C4-2B (cell line): ENCODE measurements around the gene ANXA11.

Experiments
- H3K27ac ChIP-seq: fragments of 450-650 bp; 2 replicates; pipeline ENCODE4 v1.5.1; 2017
- ZFX ChIP-seq: fragments of 450-650 bp; IDR thresholded peaks from 2 replicates; pipeline ENCODE4 v1.6.1; 2017
- TF ChIP-seq, protein P1 (sequence below): fragments of 450-650 bp; conservative IDR thresholded peaks from 2 replicates; pipeline ENCODE4 v1.5.1; 2017; ENCODE audit warnings: mild to moderate bottlenecking

Gene ANXA11

DNA sequence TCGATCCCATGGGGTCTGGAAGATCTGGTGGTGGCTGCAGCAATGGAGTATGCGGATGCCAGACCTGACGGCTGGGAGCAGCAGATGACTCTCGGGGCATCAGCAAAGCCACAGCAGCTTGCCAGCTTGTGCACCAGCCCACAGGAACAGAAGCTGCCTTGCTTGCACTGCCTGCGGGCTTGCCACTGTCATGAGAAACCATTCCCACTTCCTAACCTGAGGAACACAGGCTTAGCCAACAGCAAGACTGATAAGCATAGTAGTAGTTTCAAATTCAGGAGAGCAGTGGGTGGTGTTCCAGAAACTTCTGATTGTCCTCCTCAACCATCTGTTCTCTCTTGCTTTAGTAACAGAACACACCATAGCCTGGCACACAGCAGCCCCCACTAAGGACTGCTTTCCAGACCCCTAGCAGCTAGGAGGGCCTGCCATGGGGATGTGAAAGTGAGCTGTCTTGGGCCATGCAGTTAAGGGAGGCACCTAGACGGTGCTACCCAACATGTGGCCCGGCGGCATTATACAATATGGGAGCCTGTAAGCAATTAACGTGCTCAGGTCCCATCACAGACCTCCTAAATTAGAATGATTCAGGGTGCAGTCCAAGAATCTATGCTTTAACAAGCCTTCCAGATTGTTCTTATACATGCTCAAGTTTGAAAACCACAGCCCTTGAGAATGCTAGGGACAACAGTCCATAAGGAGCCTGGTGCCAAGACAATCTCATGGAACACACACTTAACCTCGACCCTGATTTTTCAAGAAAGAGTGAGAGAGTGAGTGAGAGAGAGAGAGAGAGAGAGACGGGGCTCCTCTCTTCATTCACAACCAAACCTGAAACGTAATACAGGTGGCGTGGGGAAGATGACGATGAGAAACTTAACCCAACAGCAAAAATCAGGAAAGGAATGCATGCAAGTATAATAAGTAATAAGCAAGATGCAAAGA lies 7.1 kb downstream of the ANXA11 start:
- no peak overlapping the region for H3K27ac ChIP-seq
- no peak for TF ChIP-seq ZFX
- TF ChIP-seq, protein P1, sequence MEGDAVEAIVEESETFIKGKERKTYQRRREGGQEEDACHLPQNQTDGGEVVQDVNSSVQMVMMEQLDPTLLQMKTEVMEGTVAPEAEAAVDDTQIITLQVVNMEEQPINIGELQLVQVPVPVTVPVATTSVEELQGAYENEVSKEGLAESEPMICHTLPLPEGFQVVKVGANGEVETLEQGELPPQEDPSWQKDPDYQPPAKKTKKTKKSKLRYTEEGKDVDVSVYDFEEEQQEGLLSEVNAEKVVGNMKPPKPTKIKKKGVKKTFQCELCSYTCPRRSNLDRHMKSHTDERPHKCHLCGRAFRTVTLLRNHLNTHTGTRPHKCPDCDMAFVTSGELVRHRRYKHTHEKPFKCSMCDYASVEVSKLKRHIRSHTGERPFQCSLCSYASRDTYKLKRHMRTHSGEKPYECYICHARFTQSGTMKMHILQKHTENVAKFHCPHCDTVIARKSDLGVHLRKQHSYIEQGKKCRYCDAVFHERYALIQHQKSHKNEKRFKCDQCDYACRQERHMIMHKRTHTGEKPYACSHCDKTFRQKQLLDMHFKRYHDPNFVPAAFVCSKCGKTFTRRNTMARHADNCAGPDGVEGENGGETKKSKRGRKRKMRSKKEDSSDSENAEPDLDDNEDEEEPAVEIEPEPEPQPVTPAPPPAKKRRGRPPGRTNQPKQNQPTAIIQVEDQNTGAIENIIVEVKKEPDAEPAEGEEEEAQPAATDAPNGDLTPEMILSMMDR: no peak

DNA sequence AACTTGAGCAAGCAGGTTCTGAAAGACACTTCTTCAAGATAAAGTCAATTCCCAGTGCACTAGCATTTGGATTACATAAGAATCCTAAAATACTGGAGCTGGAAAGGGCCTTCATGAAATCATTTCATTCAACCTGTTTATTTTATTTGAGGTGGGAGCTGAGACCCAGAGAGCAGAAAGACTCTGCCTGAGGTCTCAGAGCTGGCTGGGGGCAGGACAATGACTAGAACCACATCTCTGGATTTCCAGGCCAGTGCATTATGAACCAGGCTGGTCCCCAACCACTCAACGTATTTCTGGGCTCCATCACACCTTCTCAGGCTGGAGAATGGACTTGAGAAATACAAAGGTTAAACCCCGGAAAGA lies 8.4 kb downstream of the ANXA11 start:
- no peak overlapping the region for H3K27ac ChIP-seq
- TF ChIP-seq, protein P1: no peak
- TF ChIP-seq ZFX: no peak

DNA sequence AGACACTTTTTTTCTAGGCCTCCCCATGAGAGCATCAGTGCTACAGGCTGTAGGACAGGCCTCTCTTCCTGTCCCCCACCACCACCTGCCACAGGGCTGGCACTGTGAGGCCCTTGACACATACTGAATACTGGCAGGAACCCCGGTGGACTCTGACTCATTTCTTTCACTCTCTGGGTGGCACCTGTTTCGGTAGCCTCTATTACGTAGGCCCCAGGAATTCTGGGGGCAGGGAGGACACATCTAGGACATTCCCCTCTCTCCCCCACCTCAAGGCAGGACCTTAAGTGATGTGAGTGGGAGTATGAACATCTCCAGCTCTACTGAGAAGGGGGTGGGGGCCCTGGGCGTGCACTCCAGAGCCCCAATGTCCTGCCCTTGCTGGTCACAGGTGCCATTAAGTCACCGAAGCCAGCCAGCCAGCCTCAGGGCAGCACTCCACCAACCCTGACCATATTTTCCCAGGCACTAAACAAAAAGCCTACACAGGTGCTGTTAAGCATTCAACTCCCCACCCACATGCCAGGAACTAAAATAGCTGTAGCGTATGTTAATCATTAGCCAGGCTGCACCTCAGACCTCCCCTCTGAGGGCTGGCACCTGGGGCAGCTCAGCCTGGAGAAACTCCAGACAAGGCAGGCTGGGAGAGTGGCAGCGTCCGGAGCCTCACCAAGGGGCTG lies 8.9 kb downstream of the ANXA11 start:
- TF ChIP-seq, protein P1: no peak
- no peak for TF ChIP-seq ZFX
- no peak overlapping the region for H3K27ac ChIP-seq

DNA sequence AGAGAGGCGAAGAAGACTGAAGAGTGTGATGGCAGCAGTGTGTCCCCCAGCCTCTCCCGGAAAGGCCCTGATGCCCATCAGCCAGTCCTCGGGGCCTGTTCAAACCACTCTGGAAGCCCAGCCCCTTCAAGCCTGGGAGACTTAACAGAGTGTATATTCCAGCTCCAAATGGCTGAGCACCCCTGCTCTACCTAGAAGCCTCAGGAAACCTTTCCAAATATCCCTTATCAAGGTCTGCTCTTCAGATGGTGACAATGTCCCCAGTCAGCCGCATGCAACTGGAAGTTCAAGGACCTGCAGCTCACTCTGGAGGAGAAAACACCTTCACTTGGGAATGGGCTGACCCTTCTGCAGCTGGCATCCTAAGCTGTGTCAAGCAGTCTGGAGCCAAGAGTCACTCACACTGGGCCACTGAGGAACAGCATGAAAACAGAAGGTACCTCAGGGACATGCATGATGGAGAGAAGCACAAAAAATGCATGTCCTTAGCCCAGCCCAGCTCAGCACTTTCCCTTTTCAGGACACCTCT lies 10.2 kb downstream of the ANXA11 start:
- no peak overlapping the region for H3K27ac ChIP-seq
- no peak for TF ChIP-seq ZFX
- TF ChIP-seq, protein P1: no peak

DNA sequence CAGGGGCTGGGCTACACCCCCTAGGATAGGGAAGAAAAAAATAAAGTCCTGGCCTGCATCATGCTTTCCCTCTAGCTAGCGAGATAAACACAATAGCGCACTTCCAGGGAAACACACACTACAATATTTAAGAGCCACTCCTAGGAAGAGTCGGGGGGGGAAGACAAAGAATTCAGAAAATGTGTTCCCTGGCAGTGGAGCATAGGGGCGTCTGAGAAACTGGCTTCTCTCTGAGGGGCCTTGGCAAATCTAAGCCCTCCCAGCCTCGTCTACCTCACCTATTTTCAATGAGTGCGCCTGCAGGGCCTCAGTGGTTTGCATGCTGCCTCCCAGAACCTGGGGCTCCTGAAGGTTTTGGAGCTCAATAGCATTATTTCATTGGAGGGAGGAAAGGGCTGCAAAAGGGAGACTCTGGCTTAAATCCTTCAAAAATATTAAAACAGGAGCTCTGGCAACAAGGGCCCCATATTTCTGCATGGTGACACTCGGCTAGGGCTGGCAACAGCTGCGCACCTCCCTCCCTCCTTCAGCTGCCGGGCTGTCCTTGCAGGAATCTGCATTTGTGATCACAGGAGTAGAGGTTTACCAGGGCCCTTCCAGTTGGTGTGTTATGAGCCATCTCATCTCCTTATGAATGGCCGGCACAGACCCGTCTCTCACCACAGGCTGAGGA lies 10.8 kb downstream of the ANXA11 start:
- TF ChIP-seq, protein P1: no peak
- TF ChIP-seq ZFX: no peak
- no peak overlapping the region for H3K27ac ChIP-seq

DNA sequence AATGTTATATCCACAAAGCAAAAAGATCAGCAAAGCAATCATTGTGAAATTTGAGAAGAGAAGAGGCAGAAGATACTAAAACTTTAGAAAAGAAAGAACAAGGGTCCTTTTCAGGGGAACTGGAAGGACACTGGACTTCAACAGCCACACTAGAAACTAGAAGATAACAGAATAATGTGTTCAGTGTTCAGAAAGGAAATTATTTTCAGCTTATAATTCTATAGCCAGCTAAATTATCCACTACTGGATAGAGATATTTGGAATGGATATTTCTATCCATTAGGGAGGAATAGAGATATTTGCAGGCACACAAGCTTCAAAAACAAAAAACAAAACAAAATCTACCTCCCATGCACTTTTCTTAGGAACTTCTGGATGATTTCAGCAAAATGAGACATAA lies 12.8 kb downstream of the ANXA11 start:
- TF ChIP-seq, protein P1: no peak

More for the DNA sequence above, 12.8 kb downstream of the ANXA11 start:
- H3K27ac ChIP-seq: no peak overlapping the region
